ENCODE results near the gene CYP2W1.
"Not testable (repeated sequence)": the region's sequence is repeated elsewhere in the genome, so short reads cannot be mapped to it uniquely, and the experiment has no call there.

The CYP2W1 gene

DNA sequence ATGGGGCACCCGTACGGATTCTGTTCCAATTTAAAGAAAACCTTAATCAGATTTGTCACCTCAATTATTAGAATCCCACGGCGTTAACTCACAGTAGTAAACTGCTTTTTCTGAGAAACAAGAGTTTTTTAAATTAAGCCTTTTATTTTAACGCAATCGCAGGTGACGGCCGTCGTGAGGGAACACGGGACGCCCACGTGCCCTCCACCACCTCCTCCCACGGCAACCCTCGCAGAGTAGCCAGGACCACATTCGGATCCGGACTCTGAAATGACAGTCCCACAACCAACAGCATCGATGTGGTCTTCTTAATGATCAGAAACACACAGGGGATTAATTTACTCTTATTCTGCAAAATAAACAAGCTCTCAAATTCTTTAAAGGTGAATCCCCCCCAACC, 39.4 kb downstream of the CYP2W1 start:
- H3K4me3 ChIP-seq (ENCODE audit: low read depth, low read length): no peak overlapping the region

DNA sequence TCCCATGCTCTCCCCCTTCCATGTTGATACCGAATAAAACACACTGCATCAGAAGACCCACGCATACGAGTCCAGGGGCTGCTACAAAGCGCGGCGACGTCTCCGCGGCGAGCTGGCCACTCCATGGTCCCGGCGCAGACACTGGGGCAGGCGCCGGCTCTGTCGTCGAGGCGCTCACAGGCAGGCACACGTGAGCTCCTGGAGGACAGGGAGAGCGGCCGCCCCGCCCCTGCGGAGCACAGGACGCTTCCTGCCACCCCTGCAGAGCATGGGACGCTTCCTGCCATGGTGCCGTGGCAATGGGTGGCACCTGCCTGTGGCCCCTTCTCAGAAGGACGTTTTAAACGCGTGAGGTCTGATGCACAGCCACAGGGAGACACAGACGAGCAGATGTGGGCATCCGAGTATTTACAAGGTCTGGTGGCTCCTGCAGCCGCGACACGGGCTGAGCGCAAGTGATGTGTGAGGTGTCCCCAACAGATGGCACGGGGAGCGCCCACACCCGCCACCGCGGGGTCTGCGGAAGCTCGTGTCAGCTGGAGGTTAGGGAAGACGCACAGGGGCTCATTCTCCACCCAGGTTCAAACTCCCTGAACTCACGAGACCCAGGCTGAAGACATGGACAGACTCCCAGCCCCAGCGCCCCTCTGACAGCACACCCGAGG, 40.0 kb downstream of the CYP2W1 start:
- H3K4me3 ChIP-seq (ENCODE audit: low read depth, low read length): no peak overlapping the region
- no peak for DNase-seq (ENCODE audit: low read depth)

More for the DNA sequence above, 39.4 kb downstream of the CYP2W1 start:
- DNase-seq (ENCODE audit: low read depth): no peak

DNA sequence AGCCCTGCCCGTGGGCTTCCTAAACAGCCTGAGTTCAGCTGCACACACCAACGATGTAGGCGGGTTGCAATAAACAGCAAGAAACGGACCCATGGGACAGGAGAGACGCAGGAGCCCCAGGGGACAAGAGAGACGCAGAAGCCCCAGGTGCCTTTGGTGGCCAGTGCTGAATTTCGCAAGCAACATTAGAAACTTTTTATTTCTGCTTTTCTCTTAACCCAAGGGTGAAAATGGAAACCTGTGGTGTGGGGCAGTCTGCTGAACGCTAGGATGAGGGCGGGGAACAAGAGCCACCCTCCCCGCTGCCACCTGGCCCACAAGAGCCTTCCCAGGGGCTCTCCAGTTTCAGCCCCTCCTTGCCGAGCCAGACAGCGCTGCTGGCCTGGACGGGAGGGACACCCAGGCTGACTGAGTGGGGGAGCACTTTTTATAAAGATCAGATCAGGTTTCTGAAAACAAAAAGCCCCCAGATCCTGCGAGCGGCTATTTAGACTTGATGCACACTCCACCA, 41.4 kb downstream of the CYP2W1 start:
- no peak for DNase-seq (ENCODE audit: low read depth)
- no peak overlapping the region for H3K4me3 ChIP-seq (ENCODE audit: low read depth, low read length)

DNA sequence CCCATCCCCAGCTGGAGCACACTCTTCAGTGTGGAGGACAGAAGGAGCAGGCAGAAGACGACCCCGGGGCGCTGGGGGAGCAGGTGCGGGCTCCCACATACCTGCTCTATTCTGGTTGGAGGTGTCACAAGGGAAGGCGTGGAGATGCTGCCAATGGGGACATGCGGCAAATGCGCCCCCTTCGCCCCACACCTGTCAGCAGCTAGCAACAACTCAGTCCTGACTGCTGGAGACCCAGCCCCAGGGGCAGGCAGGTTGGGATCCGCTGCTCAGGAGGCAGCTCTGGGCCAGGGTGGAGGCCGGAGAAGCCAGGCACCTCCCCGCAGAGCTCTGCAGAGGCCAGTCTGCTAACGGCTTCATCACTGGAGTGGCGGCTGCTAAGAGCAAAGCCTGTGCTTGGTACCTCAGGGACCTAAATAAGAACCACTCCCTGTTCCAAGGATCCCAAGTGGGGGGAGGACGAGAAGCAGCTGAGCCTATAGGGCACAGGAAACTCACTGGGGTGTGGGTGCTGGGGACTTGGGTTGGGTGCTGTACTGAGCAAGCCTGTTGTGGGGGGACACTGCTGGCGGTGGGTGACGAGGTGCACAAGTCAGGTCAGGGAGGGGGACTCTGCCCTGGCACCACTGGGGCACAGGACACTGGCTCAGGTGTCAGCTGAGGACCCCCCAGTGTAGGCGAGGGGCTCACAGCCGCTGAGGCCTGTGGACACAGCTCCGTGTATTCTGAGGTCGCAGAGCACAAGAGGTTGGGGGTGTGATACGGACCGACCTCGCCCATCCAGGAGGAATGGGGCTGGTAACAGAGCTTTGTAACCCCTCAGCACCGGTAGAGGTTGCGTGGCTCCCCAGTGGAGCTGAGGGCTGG, 42.1 kb downstream of the CYP2W1 start:
- no peak overlapping the region for H3K4me3 ChIP-seq (ENCODE audit: low read depth, low read length)

DNA sequence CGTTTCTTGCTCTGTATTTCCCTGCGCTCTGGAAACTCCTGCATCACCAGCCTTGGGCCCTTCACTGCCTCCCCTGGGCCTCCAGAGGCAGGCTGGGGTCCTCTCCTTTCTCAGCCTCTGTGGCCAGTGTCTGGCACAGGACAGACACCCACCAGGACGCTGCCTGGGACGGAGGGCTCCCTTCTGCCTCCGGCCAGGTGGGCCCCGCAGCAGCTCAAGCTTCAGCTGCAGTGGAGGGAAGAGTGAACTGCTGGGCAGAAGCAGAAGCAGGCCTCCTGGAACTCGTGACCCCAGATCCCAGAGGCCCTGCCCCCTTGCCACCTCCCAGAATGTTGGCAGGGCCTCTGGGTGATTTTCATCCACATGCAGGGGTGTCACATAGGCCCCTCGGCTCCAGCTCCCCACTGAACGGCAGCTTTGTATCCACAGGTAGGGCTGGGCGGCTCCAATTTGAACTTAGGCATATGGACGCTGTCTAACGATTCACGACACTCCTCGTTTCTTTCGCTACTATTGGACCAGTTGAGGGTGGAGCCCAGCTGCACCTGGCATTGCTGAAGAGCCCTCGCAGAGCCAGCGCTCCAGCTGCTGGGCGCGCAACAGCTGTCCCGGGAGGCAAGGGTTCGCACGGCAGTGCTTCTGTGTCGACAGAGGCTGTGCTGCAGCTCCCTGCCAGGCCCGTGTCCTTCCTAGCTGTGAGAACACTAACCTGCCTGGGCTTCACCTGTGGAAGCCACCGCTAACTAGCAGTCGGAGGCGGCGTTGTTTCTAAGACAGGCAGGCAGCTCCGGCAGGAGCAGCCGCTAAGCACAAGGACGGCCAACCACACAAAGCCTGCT, 43.0 kb downstream of the CYP2W1 start:
- no peak overlapping the region for H3K4me3 ChIP-seq (ENCODE audit: low read depth, low read length)
- no peak for DNase-seq (ENCODE audit: low read depth)

More for the DNA sequence above, 42.1 kb downstream of the CYP2W1 start:
- DNase-seq (ENCODE audit: low read depth): no peak

DNA sequence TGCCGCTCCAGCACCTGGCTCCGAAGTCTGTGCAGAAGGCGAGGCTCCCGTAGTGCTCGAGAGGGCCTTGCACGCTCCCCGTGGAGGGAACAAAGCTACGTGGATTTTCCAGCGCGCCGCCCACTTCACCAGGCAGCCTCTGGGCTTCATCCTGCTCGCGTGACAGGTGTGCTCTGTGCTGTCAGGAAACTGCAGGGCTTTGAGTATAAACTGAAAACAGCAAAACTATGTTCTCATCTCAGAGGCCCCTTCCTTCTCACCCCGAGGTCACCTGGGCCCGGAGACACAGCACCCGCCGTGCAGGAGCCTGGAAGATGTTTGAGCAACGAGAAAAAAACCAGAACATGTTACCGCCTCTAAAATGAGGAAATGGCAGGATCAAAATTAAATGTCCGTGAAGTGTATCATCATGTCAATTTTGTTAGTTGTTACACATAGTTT, 43.8 kb downstream of the CYP2W1 start:
- H3K4me3 ChIP-seq (ENCODE audit: low read depth, low read length): peak overlapping the region; percentile 68
- no peak for DNase-seq (ENCODE audit: low read depth)

DNA sequence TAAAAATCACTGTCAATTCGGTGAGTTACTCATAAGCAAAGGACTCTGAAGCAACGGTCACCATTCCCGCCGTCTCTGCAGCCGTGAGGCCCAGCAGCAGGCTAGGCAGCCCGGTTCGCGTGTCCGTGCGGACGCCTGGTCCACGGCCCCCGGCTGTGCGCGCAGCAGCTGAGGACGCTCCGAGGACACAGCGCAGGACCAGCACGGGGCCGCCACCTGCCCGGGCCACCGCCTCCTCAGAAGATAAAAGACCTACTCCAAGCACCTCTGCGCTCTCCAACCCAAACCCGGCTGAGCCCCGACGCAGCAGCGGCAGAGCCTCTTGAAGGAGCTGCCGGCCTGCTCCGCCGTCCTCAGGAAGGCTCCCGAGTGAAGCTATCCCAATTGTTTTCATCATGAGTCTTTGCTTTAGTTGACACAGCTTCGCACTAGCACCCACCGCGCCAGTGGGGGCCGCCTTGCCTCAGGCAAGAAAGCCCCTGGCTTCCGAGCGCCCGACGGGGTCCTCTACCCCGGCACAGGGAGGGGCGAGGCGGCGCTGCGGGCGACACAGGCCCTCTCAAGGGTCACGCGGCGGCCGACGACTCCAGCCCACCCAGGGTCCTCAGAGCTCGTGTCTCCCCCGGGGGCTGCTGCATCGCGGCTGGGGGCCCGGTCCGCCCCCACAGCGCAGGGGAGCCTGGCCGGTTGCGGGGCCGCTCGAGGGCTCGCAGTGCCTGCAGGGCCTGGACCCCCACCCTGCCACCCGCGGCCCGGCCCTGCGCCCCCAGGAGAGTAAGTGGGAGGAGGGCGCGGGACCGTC, 44.5 kb downstream of the CYP2W1 start:
- peak overlapping the region; percentile 68 for H3K4me3 ChIP-seq (ENCODE audit: low read depth, low read length)
- no peak for DNase-seq (ENCODE audit: low read depth)

DNA sequence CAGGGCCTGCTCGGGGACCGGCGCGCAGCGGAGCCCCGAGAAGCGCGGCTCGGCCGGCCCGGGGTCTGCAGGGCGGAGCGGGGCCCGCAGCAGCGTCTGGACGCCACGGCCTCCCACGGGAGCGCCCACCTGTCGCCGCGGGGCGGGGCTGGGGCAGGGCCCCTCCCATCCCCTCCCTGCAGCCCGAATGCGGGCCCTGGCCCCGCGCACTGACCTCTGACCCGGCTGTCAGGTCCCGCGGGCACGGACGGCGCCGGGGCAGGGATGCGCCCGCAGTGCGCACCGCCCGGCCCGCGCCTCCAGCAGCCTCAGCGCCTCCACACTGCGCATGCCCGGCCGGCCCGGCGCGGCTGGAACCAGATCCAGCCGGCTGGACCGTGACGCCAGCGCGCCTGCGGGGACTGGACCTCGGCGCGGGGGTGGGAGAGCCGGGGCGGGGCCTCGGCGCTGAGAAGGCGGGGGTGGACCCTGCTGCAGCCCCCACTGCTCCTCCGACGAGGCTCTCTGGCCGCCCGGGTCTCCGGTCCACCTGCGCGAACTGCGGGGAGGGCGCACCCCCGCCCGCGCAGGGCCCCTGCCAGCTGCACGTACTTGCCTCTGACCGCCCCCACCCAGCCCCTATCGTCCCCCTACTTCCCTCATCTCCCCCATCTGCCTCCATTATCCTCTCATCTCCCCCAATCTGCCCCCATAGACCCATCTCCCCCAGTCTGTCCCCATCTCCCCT, 45.2 kb downstream of the CYP2W1 start:
- DNase-seq (ENCODE audit: low read depth): peak; percentile 61
- H3K4me3 ChIP-seq (ENCODE audit: low read depth, low read length): peak overlapping the region; percentile 68

DNA sequence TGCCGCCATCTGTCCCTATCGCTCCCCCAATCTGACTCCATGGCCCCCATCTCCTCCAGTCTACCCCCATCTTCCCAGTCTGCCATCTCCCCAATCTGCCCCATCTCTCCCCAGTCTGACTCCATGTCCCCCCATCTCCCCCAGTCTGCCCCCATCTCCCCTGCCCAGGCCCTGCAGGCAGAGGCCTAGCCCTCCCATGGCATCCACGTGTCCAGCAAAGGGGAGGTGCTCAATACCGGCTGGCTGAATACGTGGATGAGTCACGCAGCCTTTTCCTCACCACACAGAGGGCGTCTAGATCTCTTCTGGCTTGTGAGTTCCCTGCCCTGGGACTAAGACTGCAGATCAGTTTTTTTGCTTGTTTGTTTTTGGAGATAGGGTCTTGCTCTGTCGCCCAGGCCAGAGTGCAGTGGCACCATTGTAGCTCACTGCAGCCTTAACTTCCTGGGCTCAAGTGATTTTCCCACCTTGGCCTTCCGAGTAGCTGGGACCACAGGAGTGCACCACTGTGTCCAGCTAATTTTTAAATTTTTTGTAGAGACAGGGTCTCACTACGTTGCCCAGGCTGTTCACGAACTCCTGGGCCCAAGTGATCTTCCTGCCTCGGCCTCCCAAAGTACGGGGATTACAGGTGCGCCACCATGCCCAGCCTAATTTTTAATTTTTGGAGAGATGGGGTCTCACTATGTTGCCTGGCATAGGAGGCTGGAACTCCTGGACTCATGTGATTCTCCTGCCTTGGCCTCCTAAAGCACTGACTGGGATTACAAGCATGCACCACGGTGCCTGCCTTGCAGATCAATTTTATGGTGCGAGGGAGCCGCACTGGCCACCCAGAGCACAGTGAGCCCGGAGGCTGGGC, 46.0 kb downstream of the CYP2W1 start:
- DNase-seq (ENCODE audit: low read depth): peak; percentile 80
- peak overlapping the region; percentile 68 for H3K4me3 ChIP-seq (ENCODE audit: low read depth, low read length)

DNA sequence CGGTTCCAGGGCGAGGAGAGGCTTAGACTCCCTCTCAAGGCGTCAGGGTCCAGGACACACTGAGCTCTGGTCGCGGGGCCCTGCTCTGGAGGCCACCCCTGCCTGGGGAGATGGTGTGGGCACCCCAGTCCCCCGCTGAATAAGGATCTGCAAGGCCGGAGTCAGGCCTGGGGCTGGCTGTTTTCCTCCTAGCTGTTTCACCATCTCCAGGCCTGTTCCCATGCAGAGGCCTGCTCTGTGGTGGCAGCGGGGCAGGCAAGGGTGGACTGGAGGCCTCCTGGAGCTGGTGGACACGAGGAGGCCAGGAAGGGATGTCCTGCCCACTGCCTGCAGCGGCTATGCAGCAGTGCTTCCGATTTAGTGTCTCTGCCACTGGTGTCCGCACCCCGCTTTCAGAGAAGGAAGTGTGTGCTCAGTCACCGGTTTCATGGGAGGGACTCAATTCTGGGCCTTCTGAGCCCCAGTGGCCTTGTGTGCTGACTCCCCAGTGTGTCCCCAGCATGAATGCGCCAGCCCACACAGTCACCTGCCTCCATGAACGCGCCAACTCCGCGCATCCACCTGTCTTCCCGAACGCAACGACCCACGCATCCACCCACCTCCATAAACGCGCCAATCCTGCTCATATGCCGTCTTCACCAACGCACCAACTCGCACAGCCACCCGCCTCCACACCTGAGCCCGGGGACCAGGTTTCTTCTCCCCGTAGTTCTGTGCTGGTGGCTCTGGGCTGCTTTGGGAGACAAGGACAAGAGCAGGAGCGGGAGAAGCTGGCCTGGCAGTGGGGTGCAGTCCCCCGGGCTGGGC, 46.9 kb downstream of the CYP2W1 start:
- DNase-seq (ENCODE audit: low read depth): no peak

DNA sequence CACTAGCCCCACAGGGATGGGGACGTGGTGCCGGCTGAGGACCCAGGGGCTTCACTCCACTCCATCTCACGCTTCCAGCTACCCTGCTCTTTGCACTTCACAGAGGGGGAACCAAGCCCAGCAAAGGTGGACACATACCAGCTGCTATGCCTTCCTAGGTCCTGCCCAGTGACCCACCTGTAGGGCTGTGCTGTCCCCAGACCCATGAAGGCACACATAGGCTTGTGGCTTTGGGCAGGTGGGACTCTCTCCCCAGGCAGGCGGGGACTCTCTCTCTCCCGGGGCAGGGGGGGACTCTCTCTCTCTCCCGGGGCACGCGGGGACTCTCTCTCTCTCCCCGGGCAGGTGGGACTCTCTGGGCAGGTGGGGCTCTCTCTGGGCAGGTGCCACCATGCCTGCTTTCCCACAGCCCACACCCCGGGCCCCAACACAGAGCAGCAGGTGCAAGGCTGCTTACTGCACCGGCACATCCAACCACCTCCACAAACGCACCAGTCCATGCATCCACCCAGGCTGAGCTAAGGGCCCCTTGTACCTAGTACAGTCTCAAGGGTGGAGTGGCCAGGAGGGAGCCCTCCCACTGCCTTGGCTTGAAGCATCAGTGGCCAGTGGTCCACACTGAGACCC, 47.6 kb downstream of the CYP2W1 start:
- H3K4me3 ChIP-seq (ENCODE audit: low read depth, low read length): no peak overlapping the region
- no peak for DNase-seq (ENCODE audit: low read depth)

More for the DNA sequence above, 46.9 kb downstream of the CYP2W1 start:
- H3K4me3 ChIP-seq (ENCODE audit: low read depth, low read length): no peak overlapping the region

DNA sequence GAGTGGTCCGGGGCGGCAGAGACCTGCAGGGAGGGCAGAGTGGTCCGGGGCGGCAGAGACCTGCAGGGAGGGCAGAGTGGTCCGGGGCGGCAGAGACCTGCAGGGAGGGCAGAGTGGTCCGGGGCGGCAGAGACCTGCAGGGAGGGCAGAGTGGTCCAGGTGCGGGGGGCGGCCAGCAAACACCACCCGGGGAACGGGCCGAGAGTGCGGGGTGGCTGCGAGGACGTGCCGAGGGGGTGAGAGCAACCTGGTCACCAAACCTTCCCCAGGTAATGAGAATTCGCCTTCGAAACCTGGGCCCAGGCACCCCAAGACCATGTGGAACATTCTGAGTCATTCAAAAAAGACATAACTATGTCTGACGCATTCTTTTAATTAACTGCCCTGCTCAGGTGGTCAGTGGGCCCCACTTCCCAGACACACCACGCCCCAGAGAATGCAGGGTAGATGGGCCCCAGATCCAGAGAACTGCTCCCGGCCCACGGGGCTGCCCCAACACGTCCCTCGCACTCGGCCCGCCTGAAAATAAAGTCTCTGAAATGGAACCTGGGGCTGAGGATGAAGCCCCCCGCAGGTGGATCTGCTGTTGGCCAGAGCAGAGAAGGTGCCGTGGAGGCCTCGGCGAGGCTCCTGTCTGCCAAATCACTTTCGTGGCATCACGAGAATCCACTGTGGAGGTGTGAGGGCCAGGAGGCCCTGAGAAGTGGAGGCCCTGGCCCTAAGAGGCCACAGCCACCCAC, 48.9 kb downstream of the CYP2W1 start:
- DNase-seq (ENCODE audit: low read depth): no peak
- H3K4me3 ChIP-seq (ENCODE audit: low read depth, low read length): no peak overlapping the region

DNA sequence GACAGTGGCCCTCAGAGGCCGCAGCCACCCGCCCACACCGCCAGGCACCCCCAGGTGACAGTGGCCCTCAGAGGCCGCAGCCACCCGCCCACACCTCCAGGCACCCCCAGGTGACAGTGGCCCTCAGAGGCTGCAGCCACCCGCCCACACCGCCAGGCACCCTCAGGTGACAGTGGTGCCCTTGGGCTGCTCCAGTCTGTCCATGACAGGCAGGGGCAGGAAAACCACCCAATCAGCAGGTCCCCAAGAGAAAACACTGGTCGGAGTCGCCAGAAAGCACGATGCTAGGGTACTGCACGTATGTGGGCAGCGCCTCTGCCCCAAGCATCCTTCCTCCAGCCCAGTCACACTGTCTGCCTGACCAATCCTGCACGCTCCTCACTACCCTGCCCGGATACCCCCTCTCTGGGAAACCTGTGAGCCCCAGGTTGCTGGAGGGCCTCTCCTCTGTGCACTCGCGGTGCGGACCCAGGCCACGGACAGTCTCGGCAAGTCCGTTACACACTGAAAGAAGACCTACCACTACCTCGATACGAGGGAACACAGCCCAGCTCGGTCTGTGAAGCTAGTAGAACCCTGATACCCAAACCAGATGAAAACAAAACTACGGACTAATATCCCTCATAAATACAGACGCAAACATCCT, 49.7 kb downstream of the CYP2W1 start:
- no peak for DNase-seq (ENCODE audit: low read depth)
- no peak overlapping the region for H3K4me3 ChIP-seq (ENCODE audit: low read depth, low read length)

DNA sequence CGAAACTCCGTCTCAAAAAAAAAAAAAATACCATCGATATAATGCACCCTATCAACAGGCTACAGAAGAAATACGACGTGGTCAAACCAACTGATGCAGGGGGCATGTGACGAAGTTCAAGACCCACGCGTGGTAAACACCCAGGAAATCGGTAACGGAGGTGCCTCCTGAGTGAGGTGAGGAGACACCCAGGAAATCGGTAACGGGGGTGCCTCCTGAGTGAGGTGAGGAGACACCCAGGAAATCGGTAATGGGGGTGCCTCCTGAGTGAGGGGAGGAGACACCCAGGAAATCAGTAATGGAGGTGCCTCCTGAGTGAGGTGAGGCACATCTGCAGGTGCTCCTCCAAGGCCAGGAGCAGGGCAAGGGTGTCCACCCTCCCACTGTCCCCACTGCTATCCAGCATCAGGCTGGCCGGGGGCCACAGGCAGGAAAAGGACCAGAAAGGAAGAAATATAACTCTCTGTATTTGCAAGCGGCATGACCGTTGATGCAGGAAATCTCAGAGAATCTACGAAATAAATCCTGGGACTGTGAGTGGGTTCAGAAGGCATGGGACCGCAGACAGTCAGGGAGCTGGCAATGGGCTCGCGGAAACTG, 50.7 kb downstream of the CYP2W1 start:
- DNase-seq (ENCODE audit: low read depth): no peak
- H3K4me3 ChIP-seq (ENCODE audit: low read depth, low read length): no peak overlapping the region

DNA sequence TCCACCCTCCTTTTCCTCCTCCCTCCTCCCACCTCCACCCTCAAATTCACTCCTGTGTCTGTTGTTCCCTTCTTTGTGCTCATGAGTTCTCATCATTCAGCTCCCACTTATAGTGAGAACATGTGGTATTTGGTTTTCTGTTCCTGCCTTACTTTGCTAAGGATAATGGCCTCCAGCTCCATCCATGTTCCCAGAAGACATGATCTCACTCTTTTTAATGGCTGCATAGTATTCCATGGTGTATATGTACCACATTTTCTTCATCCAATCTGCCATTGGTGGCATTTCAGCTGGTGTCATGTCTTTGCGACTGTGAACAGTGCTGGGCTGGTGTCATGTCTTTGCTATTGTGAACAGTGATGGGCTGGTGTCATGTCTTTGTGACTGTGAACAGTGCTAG, 51.8 kb downstream of the CYP2W1 start:
- H3K4me3 ChIP-seq (ENCODE audit: low read depth, low read length); DNase-seq (ENCODE audit: low read depth): not testable (repeated sequence)

Data from skeletal muscle cell (primary cell).